ENCODE measurements around the gene DAND5. TPM values are rescaled to one million over a fixed set of nuclear protein-coding genes. Genes with fewer than 3 reads are reported as not detected.

DAND5 gene
- total RNA-seq, 6 donors from 2014 or later = not detected

DNA sequence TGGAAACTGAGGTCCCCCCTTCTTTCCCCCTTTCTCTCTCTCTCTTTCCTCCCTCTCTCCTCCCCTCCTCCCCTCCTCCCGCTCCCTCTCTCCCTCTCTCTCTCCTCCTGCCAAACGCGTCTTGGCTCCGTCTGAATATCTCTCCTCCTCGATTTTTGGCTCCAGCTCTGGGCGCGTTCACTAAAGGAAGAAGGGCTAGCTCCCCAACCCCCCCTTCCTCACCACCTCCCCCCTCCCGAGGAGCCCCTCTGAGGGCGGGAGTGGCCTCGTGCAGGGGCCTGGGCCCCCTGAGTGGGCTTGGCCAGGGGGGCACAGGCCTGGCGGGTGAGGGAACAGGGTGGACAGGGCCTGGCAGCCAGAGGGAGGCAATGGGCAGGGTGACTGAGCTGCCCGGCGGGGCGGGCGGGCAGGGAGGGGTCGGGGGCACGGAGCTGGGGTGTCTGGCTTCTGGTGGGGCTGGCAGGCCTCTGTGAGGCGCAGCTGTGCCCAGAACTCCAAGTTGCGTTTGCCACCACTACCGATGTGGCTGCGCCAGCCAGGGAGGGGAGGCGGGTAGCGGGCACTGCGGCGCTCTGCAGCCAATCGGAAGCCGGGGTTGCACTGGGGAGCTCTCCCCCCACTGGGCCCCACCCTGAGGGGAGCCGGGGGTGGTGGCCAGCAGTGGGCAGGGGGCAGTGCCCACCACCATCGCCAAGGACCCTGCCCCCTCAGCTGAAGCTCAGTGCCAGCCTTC, 33.0 kb downstream of the DAND5 start:
- DNase-seq (peak; percentile 59 to 87), ATAC-seq (ENCODE audit: low FRiP score in 2 of 2) (peak; percentile 11 to 77)
- no peak for TF ChIP-seq EP300 (IDR thresholded peaks at IDR 0.05)
- TF ChIP-seq POLR2A (IDR thresholded peaks at IDR 0.05) = no peak
- TF ChIP-seq, protein P1, sequence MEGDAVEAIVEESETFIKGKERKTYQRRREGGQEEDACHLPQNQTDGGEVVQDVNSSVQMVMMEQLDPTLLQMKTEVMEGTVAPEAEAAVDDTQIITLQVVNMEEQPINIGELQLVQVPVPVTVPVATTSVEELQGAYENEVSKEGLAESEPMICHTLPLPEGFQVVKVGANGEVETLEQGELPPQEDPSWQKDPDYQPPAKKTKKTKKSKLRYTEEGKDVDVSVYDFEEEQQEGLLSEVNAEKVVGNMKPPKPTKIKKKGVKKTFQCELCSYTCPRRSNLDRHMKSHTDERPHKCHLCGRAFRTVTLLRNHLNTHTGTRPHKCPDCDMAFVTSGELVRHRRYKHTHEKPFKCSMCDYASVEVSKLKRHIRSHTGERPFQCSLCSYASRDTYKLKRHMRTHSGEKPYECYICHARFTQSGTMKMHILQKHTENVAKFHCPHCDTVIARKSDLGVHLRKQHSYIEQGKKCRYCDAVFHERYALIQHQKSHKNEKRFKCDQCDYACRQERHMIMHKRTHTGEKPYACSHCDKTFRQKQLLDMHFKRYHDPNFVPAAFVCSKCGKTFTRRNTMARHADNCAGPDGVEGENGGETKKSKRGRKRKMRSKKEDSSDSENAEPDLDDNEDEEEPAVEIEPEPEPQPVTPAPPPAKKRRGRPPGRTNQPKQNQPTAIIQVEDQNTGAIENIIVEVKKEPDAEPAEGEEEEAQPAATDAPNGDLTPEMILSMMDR (IDR thresholded peaks at IDR 0.05) = peak in 1 of 6 experiments; percentile 22
- H3K4me1 ChIP-seq = peaks cover 34 to 94% (median 81%) of the 10 kb centered on the region in 4 donors
- H3K27me3 ChIP-seq = no peaks in the 10 kb centered on the region
- peaks cover 0 to 2% (median 0%) of the 10 kb centered on the region in 4 donors for H3K36me3 ChIP-seq
- 37 to 67% methylated on average over 10 to 24 of the region's 29 CpGs for WGBS, 2 donors
- H3K9me3 ChIP-seq = no peaks in the 10 kb centered on the region
- H3K4me3 ChIP-seq = peak overlapping the region in 3 of 4 donors; percentile 5 to 42 (median 28)
- peak overlapping the region; percentile 85 to 94 (median 92) for H3K27ac ChIP-seq

- Histone ChIP-seq H3K27me3 (no peaks in the 10 kb centered on the region), H3K36me3 (peaks cover 0 to 2% (median 0%) of the 10 kb centered on the region in 4 donors), H3K4me1 (peaks cover 38 to 92% (median 82%) of the 10 kb centered on the region in 4 donors), H3K4me3 (peak overlapping the region in 2 of 4 donors; percentile 28 to 42), H3K9me3 (no peaks in the 10 kb centered on the region), H3K27ac (peak overlapping the region; percentile 85 to 94 (median 92))
- DNase-seq (no peak), ATAC-seq (ENCODE audit: low FRiP score in 2 of 2) (no peak)
- TF ChIP-seq, protein P1 (IDR thresholded peaks at IDR 0.05) = no peak
- WGBS, 2 donors = 60 to 73% methylated on average over 5 to 15 of the region's 15 CpGs
These were observed 33.7 kb downstream of the DAND5 start for GRCh38 chr19:13003081-13003480.

DNA sequence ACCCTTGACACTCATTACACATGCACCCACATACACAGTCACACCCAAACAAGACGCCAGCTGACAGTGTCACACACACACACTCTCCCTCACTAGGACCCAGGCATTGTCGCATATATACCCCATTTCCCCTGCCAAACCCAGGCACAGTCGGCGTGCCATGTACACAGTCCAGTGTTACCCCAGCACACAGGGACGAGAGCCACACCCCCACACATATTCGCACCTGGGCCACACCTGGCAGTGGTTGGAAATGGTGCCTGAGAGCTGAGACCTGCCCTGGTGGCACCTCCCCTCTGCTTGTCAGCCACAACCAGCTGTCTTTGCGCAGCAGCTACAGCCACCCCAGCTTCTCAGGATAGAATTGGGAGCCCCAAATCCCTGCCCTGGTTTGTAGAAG, 34.9 kb downstream of the DAND5 start:
- no peak for ATAC-seq (ENCODE audit: low FRiP score in 2 of 2)

DNA sequence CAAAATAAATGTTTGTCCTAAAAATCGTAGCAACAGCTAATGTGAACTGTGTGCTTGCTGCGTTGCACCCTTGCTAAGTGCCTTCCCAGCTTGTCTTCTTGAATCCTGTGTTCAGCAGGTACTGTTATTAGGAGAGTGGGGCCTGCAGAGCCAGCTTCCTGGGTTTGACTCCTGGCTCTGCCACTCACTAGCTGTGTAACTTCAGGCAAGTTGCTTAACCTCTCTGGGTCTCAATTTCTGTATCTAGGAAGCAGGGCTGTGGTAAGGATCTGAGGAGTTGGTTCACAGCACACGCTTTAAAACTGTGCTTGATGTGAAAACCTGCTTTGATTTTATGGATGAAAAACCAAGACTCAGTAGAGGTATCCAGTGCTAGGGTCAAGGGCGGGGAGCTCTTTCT, 35.9 kb downstream of the DAND5 start:
- 76 to 83% methylated on average over 4 of the region's 4 CpGs for WGBS, 2 donors
- Histone ChIP-seq H3K9me3 (no peaks in the 10 kb centered on the region), H3K27ac (peak overlapping the region; percentile 58 to 94 (median 84)), H3K27me3 (no peaks in the 10 kb centered on the region), H3K4me1 (peaks cover 53 to 100% (median 90%) of the 10 kb centered on the region in 4 donors), H3K4me3 (no peak overlapping the region), H3K36me3 (peaks cover 0 to 3% (median 0%) of the 10 kb centered on the region in 4 donors)
- no peak for ATAC-seq (ENCODE audit: low FRiP score in 2 of 2)
- TF ChIP-seq, protein P1 (IDR thresholded peaks at IDR 0.05) = no peak
- TF ChIP-seq POLR2A (IDR thresholded peaks at IDR 0.05) (no peak), POLR2AphosphoS5 (IDR thresholded peaks at IDR 0.05) (no peak), EP300 (IDR thresholded peaks at IDR 0.05) (no peak)
- no peak for DNase-seq

More for the DNA sequence above, 34.9 kb downstream of the DAND5 start:
- H3K27me3 ChIP-seq = no peaks in the 10 kb centered on the region
- WGBS, 2 donors = 68 to 80% methylated on average over 6 to 7 of the region's 7 CpGs
- H3K4me3 ChIP-seq = no peak overlapping the region
- H3K27ac ChIP-seq = peak overlapping the region; percentile 41 to 94 (median 74)
- peak in 1 of 2 donors; percentile 62 for DNase-seq
- H3K4me1 ChIP-seq = peaks cover 49 to 98% (median 90%) of the 10 kb centered on the region in 4 donors
- no peak for TF ChIP-seq POLR2A (IDR thresholded peaks at IDR 0.05)
- TF ChIP-seq EP300 (IDR thresholded peaks at IDR 0.05) = no peak
- TF ChIP-seq POLR2AphosphoS5 (IDR thresholded peaks at IDR 0.05) = no peak
- TF ChIP-seq, protein P1 (IDR thresholded peaks at IDR 0.05) = no peak
- no peaks in the 10 kb centered on the region for H3K9me3 ChIP-seq
- peaks cover 0 to 5% (median 0%) of the 10 kb centered on the region in 4 donors for H3K36me3 ChIP-seq
